HG02610 (cell line): ENCODE measurements around the gene SLC2A10.

Experiments used
- ATAC-seq: cut with Tn5 transposase; IDR thresholded peaks from one replicate; pipeline ENCODE4 v1.9.1; 2021; ENCODE audit warnings: mild to moderate bottlenecking, moderate library complexity; ENCODE audit not compliant: unreplicated experiment

The SLC2A10 gene

DNA sequence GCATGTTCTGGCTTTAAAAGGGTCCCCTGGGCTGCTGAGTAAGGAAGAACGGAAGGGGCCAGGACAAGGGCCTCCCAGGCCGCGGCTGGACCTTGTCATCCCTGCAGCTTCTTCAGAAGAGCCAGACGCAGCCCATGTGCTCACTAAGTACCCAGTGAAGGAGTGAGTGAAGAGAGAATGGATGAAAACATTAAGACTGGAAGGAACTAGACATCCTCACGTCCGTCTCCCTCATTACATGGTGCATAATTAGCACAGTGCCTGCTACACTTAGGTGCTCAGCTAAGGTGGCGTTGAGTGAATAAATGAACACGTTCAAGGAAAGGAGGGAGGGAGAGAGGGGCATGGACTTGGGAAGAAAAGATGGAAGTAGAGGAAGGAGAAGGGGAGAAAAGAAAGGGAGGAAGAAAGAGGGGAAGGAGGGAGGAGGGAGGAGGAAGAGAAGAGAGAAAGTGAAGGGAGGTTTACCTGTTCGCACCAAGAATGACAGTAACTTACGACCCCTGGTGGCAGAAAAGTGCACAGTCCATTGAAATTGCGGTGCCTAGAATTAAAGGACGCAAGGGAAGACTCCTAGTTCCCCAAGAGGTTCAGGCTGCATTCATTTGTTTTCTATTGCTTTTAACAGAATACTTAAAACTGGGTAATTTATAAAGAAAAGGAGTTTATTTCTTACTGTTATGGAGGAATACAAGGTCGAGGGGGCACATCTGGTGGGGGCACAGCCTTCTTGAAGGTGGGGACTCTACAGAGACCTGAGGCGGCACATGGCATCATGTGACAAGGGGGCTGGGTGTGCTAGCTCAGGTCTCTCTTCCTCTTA, 28.2 kb upstream of the SLC2A10 start:
- no peak for ATAC-seq

DNA sequence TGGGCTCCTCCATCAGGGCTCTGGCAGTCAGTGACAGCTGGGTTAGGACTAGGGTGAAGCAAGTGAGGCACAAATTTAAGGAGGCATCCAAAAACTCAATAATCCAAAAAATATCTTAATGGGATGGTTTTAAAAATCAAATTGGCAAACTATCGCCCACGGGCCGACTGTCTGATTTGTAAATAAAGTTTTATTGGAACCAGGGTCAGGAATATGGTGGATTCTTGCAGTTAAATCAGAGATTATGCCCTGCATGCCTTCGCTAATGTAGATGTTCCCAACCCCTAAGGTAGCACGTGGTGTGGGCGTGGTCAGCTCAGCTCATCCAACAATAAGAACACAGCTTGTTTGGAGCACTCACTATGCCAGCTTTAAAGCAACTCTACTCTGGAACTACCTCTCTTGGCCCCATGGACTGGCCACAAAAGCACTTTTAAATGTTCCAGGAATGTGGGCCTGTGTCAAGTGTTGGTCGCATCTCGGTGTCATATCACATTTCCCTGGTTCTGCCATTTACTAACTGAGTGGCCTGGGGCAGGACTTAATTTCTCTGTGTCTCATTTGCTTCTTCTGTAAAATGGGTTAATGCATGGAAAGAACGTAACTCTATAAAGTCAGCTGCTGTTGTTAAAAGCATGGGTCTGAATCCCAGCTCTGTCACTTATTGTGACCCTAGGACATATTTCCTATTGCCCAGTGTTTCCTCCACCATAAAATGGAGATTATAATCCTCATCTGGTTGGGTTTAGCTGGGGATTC, 27.2 kb upstream of the SLC2A10 start:
- no peak for ATAC-seq

DNA sequence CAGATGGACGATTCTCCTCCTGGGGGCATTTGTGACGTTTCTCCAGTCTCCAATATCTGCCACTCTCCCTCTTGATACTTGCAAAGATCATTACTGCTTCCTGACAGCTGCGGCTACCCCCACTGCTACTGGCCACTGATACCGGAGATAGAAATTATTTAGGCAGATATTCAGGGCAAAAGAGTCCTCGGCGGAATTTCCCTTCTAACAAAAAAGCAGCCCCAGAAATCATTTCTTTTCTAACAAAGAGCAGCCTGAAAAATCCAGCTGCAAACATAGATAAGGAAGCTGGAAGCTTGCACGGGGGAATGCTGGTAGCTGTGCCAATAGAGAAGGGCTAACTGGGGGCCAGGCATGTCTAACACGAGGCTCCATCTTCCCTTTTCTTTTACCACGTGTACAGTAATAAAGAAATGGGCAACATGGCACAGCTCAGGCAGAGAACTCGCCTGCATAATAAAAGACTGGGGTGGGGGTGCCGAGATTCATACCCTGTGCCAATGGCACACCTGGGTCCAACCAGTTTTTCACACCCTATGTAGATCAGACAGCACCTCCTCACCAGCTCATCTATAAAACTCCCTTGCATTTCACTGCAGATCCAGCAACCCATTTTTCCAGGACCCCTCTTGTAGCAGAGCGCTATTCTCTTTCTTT, 26.3 kb upstream of the SLC2A10 start:
- ATAC-seq: no peak

DNA sequence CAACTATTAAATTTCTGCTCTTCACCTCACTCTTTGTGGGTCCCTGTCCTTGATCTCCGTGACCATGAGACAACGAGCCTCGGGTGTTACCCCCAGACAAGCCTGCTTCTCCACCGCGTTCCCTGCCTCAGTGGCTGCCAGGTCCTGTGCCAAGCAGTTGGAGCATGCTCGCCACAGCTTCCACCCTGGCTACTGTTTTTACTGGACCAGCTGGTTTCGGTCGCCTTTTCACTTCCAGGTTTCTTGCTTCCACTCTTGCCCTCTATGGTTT, 25.8 kb upstream of the SLC2A10 start:
- no peak for ATAC-seq

DNA sequence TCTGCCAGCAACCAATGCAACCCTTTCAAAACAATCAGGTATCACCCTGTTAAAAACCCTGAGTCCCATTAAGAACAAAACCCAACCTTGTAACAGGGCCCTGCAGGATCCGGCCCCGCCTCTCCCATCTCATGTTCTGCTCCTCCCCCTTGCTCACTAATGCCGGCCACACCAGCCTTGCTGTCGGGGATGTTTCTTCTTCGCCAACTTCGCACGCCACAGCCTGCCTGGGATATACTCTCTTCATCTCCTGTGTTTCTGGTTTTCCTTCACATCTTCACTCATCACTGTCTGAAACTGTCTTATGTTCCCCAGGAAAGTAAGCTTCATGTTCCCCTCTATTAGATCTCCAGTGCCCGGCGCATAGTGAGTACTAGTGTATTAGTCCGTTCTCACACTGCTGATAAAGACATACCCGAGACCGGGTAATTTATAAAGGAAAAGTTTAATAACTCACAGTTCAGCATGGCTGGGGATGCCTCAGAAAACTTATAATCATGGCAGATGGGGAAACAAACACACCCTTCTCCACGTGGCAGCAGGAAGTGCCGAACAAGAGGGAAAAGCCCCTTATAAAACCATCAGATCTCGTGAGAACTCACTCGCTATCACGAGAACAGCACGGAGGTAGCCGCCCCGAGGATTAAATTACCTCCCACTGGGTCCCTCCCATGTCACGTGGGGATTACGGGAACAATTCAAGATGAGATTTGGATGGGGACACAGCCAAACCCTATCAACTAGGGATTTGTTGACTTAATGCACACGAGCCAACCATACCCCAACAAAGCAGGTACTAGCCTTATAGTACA, 25.3 kb upstream of the SLC2A10 start:
- ATAC-seq: no peak

DNA sequence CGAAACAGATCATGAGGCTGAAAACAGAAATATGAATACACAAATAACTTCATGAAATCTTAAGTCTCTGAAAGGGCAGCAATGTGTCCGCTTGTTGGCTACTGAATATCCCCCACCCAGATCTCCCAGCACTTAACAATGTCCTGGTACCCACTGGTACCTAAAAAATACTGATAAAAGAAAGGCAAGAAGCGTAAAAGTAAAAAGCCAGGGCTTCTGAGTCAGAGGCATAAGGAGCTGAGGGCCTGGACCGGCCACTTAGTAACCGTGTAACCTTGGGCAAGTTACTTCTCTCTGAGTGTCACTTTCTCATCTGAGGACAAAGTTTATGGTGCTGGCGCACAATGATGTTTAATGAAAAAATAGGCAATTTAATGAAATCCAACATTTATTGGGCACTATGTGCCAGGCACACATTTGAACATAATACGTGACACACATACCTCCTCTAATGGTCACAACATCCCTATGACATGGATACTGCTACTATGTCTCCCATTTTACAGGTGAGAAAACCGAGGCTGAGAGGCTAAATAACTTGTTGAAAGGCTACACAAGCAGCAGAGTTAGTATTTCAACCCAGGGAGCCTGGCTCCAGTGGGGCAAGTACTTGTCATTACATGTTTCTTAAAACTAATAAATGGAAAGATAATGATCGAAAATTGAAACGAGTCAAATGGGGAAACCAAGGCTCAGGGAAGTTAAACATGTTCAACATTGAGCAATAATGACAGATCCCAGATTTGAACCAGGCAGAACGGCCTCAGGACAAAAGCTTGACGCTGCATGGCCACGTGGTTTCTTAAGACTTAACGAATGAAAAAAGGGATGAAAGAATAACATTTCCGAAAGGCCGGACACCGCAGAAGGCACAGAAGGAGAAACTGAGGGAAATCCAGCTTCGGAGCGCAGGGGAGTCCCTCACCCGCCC, 21.0 kb upstream of the SLC2A10 start:
- no peak for ATAC-seq

DNA sequence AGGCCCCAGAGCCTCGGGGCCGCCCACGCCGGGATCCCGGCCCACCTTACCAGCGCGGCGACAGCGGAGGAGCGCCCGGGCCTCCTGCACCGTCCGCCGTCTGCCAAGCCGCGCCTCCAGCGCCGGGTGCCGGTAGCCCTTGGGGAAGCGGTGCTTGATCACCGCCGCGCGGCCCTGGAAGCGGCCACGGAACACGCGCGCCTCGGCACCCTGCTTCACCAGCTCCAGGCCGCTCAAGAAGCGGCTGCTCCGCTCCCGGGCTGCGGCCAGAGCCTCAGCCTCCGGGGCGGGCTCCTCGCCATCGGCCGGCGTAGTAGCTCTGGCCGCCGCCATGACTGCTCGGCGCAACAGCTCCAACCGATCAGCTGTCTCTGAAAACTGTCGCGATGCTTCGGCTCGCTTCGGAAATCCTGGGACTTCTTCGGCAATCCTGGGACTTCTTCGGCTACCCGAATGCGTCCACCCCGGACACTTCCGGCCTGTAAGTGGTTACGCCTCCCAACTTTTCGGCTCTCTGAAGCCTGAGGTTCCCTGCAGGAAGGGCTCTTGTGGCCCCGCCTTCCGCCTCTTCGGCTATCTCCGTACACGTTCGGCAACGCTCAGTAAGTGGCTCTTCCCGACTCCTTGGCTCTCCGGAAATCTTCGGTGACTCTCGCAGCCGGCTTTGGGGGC, 20.2 kb upstream of the SLC2A10 start, which contains the start of gene TP53RK:
Gene TP53RK, minus strand, starts transcription at position 363 of the 672 bp plus-strand sequence. Its CDS starts 30 bp downstream, at position 333.
- ATAC-seq: peak; percentile 93

DNA sequence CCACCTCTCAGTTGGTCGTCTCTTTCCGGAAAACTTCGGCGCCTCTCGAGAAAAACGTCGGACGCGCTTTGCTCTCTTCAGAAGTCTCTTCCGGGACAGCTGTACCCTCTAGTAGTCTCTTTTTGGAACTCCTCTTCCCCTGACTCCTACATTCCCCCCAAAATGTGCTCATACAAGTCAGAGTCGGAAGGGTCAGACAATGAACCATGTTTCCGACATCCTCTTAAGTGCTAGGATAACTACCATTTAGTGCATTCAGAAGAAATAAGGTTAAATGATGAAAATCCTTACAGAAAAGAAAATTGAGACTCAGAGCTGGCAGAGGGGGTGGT, 19.7 kb upstream of the SLC2A10 start:
- ATAC-seq: no peak

DNA sequence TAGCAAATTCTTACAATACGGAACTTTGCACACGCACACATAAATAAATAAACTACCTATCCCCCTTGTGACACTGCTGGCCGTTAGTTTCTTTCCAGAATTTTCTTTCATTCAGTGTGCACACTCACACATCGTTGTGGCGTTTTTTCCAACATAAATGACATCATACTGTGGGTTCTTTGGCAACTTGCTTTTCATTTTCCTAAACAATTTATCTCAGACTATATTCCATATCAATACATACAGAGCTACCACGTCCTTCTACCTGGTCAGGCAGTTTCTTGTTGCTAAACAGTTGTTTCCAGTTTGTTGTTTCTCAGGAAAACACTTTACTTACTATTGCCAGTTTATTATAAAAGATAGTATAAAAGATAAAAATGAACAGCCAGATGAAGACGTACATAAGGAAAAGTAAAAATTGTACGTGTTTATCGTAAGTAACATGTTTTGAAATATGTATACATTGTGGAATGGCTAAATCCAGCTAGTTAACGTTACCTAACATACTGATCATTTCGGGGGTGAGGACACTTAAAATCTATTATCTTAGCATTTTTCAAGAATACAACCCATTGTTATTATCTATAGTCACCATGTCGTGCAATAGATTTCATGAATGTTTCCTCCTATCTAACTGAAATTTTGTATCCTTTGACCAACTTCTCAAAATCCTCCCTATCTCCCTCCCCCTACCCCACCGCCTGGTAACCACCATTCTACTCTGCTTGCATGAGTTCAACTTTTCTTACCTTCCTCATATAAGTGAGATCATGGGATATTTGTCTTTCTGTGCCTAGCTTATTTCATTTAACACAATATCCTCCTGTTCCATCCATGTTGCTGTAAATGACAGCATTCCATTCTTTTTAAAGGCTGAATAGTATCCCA, 19.0 kb upstream of the SLC2A10 start:
- ATAC-seq: no peak

DNA sequence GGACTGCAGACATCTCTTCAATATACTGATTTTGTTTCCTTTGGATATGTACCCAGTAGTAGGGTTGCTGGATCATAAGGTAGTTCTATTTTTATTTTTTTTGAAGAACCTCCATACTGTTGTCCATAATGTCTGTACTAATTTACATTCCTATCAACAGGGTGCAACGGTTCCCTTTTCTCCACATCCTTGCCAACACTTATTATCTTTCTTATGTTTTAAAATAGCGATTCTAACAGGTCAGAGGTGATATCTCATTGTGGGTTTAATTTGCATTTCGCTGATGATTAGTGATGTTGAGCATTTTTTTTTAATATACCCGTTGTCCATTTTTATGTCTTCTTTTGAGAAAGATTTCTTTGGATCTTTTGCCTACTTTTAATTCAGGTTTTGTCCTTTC, 18.3 kb upstream of the SLC2A10 start:
- ATAC-seq: no peak

DNA sequence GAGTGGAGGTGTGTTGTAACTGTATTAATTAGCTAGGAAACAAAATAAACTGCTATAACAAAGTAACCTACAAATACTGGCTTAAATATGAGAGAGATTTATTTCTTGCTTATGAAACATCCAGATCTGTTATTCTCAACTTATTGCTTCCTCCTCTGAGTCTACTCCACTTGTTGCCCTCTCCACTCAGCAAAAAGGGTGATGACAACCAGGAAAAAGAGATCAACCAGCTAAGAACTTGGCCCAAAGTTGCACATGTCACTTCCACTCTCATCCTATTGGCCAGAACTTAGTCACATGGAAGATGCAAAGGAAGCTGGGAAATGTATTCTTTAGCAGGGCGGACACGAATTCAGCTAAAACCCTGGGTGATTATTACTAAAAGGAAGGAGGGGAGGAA, 15.0 kb upstream of the SLC2A10 start:
- ATAC-seq: no peak

DNA sequence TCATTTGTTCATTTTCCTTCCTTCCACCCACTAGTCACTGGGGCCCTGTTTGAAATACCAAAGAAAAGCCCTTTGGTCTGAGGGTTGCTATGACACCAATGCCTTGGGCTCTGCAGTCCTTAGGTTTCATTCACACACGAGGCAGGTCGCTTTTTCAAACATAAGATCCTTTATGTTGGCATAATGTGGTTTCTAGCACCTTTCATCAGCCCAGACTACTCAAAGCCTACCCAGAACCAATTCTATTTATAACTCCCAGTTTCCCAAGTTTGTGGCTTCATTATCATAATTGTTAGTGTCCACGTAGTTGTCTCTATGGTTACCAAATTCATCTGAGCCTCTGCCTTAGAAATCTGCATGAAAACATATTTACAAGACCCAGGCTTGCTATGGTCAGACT, 13.6 kb upstream of the SLC2A10 start:
- no peak for ATAC-seq

DNA sequence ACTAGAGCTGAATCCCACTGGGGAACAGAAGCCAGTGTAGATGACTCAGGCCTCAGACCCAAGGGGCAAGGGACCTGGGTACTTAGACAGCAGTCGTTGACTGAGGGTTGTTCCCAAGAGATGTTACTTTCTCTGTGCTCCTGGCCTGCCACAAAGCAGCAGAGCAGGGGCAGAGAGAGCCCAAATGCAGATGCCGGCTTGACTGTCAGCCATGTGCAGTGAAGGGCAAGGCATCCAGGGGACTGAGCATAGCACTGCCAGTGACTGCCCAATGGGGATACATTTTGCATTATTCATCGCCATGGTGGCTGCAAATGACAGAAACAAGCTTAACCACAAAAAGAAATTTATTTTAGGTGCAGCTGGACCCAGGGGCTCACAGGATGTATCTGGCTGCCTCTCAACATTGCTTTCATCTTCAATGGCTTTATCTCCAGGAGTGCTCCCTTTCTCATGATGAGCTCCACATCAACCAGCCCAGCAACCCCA, 12.6 kb upstream of the SLC2A10 start:
- no peak for ATAC-seq

DNA sequence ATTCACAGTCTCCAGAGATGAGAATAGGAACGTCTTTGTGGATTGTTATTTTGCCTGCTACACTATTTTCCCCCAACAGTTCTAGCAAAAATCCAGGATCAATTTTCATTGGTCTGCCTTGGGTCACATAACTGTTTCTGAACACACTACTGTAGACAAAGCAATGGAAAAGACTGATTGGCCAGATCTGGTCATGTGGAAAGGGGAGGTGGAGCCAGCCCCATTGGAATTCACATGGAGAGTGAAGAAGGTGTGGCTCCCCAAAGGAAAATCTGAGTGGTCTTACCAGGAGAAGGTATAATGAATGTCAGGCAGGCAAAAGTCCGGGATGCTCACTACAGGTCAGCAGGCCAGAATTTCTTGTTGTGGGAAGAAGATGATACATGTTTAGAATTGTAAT, 10.7 kb upstream of the SLC2A10 start:
- no peak for ATAC-seq

DNA sequence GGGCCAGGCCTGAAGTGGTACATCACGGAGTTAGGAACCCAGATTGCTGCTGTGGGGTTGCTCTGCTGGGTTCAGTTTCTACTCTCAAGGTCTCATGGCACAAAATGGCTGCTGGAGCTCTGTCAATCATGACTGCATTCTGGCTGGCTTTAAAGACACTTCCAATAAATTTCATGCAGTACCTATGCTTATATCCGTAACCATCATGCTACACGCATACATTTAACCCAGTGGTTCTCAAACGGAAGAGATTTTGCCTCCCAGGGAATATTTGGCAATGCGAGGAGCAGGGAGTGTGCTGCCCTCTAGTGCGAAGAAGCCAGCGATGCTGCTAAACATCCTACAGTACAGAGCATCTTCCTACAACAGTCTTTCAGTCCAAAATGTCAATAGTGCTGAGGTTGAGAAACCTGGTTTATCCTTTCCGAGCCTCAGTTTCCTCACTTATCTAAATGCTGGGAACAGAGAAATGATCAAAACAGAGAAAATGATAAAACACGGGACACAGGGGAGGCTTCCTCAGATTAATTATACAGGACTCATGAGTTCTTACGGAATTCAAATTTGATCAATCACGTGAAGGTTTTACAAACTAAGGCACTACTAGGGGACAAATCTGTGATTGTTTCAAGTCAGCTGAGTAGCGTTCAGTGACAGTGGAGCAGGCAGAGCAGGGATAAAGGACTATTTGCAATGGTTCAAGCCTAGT, 9.6 kb upstream of the SLC2A10 start:
- no peak for ATAC-seq

DNA sequence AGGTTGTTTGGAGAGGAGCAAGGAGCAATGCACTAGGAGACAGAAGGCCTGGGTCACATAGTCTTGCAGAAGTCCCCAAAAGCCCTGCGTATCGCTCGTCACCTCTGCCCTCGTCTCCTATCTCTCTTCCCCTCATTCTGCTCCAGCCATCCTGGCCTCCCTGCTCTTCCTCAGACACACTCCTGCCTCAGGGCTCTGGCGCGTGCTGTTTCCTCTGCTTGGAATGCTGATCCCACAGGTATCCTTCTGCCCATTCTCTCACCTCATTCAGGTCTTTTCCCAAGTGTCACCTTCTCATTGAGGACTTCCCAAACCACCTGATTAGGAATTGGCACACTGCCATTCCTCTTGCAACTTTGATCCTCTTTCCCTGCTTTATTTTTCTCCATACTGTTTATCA, 9.0 kb upstream of the SLC2A10 start:
- ATAC-seq: no peak

DNA sequence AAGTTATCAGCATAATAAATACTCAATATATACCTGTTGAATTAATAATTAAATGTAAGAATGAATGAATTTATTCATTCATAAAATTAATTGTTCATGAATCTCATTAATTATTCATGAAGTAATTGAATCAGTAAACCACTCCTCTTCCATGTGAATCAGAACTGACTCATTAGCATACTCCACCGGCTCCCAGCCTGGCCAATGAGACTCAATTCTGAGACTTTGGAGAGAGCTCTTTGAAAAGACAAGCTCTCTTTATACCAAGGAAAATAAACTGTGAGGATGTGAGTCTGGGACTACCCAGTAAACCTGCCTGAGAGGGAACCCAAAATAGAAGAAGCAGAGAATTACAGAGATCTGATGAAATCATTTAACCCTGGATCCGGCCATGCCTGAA, 8.4 kb upstream of the SLC2A10 start:
- ATAC-seq: no peak

DNA sequence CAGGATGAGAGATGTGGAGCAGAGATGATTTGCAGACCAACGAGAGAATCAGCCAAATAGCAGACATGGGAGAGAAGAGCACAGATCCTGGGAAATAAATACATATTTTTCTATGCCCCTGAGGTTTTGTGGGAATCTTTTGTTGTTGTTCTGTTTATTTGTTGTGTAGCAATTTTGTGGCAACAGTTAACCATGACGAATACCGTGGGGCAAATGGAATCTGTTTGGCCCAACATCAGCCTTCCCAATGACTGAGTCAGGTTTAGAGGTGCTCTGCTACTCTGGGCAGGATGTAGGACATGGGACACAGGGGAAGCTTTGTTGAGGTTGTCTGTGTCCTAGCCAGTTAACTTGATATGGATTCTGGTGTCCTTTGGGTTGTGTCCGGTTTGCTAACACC, 7.9 kb upstream of the SLC2A10 start:
- ATAC-seq: no peak
